Stimulated activated CD8-positive, alpha-beta memory T cell treated with anti-CD3 and anti-CD28 coated beads, Interleukin-7, amount 100 ng/mL, for 48 hours (primary cell): ENCODE data around the gene OPCML.

ENCODE experiments used
- DNase-seq, 2 donors: peaks; one replicate each; pipeline ENCODE4 v3.0.0-alpha.2; 2020; ENCODE audit warnings: low read depth in 1 of 2; ENCODE audit errors: extremely low read depth in 1 of 2

OPCML gene

GRCh38 chr11:132959693-132960092 is 572.6 kb downstream of the OPCML start:
- DNase-seq = no peak

GRCh38 chr11:132957881-132958280 is 574.4 kb downstream of the OPCML start:
- DNase-seq = no peak

GRCh38 chr11:132948252-132948651 is 584.0 kb downstream of the OPCML start:
- no peak for DNase-seq

- no peak for DNase-seq
Observed at GRCh38 chr11:132944569-132944944, 587.7 kb downstream of the OPCML start.

GRCh38 chr11:132943706-132944568 is 588.4 kb downstream of the OPCML start:
- no peak for DNase-seq

- no peak for DNase-seq
Observed at GRCh38 chr11:132943357-132943705, 589.0 kb downstream of the OPCML start.

GRCh38 chr11:132942611-132943356 is 589.5 kb downstream of the OPCML start:
- no peak for DNase-seq

GRCh38 chr11:132941761-132942160 is 590.5 kb downstream of the OPCML start:
- DNase-seq = no peak

GRCh38 chr11:132941024-132941646 is 591.2 kb downstream of the OPCML start:
- no peak for DNase-seq

- DNase-seq = no peak
Observed at GRCh38 chr11:132937016-132937415, 595.3 kb downstream of the OPCML start.

GRCh38 chr11:132935383-132935782 is 596.9 kb downstream of the OPCML start:
- DNase-seq = no peak

- DNase-seq = no peak
Observed at GRCh38 chr11:132933703-132934102, 598.6 kb downstream of the OPCML start.

GRCh38 chr11:132925825-132926469 is 606.4 kb downstream of the OPCML start:
- no peak for DNase-seq

- no peak for DNase-seq
Observed at GRCh38 chr11:132921597-132921996, 610.7 kb downstream of the OPCML start.

- no peak for DNase-seq
Observed at GRCh38 chr11:132920451-132921096, 611.7 kb downstream of the OPCML start.

GRCh38 chr11:132914600-132914999 is 617.7 kb downstream of the OPCML start:
- DNase-seq = no peak

- DNase-seq = no peak
Observed at GRCh38 chr11:132913886-132914285, 618.4 kb downstream of the OPCML start.

- DNase-seq = no peak
Observed at GRCh38 chr11:132913295-132913694, 619.0 kb downstream of the OPCML start.

- no peak for DNase-seq
Observed at GRCh38 chr11:132911186-132911585, 621.1 kb downstream of the OPCML start.

- DNase-seq = no peak
Observed at GRCh38 chr11:132910011-132910760, 622.1 kb downstream of the OPCML start.
